Measurements from ENCODE around the gene MTERF4.

GRCh38 chr2:241142593-241142992 lies 40.5 kb upstream of the MTERF4 start:
- TF ChIP-seq, protein P1, sequence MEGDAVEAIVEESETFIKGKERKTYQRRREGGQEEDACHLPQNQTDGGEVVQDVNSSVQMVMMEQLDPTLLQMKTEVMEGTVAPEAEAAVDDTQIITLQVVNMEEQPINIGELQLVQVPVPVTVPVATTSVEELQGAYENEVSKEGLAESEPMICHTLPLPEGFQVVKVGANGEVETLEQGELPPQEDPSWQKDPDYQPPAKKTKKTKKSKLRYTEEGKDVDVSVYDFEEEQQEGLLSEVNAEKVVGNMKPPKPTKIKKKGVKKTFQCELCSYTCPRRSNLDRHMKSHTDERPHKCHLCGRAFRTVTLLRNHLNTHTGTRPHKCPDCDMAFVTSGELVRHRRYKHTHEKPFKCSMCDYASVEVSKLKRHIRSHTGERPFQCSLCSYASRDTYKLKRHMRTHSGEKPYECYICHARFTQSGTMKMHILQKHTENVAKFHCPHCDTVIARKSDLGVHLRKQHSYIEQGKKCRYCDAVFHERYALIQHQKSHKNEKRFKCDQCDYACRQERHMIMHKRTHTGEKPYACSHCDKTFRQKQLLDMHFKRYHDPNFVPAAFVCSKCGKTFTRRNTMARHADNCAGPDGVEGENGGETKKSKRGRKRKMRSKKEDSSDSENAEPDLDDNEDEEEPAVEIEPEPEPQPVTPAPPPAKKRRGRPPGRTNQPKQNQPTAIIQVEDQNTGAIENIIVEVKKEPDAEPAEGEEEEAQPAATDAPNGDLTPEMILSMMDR (IDR thresholded peaks at IDR 0.05; ENCODE audit: low read length): no peak
- no peak for TF ChIP-seq EZH2 (optimal IDR thresholded peaks at IDR 0.05; ENCODE audit: low read depth, low read length)

All from MM.1S (cell line).